Prostate gland (tissue), 2 donors: ENCODE results near the gene SAP30BP.

ENCODE experiments used
- CTCF ChIP-seq, 4 experiments: fragments of 200-600 bp in 2 of 4; fragments of 450-650 bp in 2 of 4; sonication (generic) in 2 of 4; IDR thresholded peaks; 1 replicate in 3 of 4; 2 replicates in 1 of 4; pipeline ENCODE4 v1.5.1; 2016 to 2019; ENCODE audit warnings: antibody characterized with exemption in 4 of 4, mild to moderate bottlenecking in 2 of 4, moderate library complexity in 2 of 4
- POLR2A ChIP-seq: fragments of 450-650 bp; IDR thresholded peaks from one replicate; pipeline ENCODE4 v1.6.1; 2016; ENCODE audit warnings: antibody characterized with exemption, mild to moderate bottlenecking
- POLR2AphosphoS5 ChIP-seq: sonication (generic); formaldehyde crosslinking; IDR thresholded peaks from one replicate; pipeline ENCODE4 v1.6.1; 2017; ENCODE audit warnings: antibody characterized with exemption

- TF ChIP-seq CTCF (IDR thresholded peaks at IDR 0.05) (no peak), POLR2A (no peak), POLR2AphosphoS5 (no peak)
Observed at GRCh38 chr17:75752405-75752709, 85.2 kb downstream of the SAP30BP start.
